Renal cortex interstitium (tissue), 11 donors: ENCODE results near the gene RARB. TPM values are rescaled to one million over a fixed set of nuclear protein-coding genes. Genes with fewer than 3 reads are reported as not detected.
A peak's percentile ranks its signal among the peaks of the same experiment; 100 is the strongest.

ENCODE experiments used
- DNase-seq, 11 donors: peaks; one replicate each; pipeline ENCODE4 v3.0.0-alpha.2; 2013; ENCODE audit warnings: low read depth in 9 of 11, low spot score in 4 of 11; ENCODE audit errors: extremely low read depth in 1 of 11
- polyA plus RNA-seq, 3 donors: library from polyadenylated mRNA; unstranded; fragments of 120-200 nt; gene quantifications; one replicate each; pipeline ENCODE4 v1.2.1, GENCODE V29; 2013; ENCODE audit not compliant: insufficient read length in 3 of 3

The RARB gene
- polyA plus RNA-seq, 3 donors, result 47.9 to 56.0 (median 48.3) TPM

GRCh38 chr3:25578059-25578458, 150.0 kb downstream of the RARB start:
- DNase-seq, result no peak

GRCh38 chr3:25580534-25580933, 152.5 kb downstream of the RARB start:
- DNase-seq, result no peak

DNA sequence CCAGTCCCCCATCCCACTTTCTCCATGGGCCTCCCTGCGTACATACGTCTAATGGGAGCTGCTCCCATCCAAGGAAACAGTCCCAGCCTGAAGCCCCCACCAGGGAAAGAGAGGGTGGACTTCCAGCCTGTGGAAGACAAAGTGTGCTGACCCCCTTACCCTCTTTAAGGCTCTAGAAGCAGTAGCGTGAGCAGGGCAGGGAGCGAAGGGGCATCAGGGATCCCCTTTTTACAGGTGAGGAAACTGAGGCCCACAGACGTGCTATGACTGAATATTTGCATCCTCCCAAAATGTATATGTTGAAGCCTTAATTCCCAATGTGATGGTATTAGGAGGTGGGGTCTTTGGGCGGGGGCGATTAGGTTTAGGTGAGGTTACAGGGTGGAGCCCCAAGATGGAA, 153.3 kb downstream of the RARB start:
- DNase-seq, result no peak

DNA sequence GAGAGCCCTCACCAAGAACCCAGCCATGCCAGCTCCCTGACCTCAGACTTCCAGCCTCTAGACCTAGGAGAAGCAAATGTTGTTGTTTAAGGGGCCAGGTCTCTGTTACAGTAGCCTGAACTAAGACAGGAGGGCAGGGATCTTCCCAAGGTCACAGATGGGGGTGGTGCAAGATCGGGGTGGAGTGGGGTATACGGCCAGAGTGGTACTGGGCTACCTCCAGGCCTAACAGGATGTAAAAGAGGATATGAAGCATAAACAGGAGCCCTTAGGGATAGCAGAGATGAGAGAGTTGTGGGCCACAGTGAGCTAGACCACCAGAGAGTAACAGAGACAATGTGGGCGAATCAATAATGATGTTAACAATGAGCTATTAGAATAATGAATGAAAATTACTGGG, 153.8 kb downstream of the RARB start:
- no peak for DNase-seq

- DNase-seq, result no peak
Observed at GRCh38 chr3:25582242-25582641, 154.2 kb downstream of the RARB start.

DNA sequence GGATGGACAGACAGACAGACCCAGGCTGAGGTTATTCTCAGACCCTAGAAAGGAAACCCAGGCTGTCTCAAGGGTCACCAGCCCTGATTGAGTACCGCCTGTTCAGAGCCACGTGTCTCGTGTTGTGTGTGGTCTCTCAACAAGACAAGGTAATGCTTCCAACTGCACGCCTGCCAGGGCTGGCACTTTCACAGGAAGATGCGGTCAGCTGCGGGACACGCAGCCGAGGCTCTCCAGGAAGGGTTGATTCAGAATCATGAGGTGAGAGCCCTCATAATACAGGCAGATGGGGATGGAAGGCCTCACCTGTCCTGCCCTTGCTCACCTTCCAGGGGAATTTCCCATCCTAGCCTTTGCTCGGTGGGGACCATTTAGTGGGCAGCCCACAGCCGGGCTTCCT, 155.3 kb downstream of the RARB start:
- no peak for DNase-seq

- DNase-seq, result no peak
Observed at GRCh38 chr3:25584011-25584789, 156.1 kb downstream of the RARB start.

- no peak for DNase-seq
Observed at GRCh38 chr3:25585361-25586166, 157.5 kb downstream of the RARB start.

DNA sequence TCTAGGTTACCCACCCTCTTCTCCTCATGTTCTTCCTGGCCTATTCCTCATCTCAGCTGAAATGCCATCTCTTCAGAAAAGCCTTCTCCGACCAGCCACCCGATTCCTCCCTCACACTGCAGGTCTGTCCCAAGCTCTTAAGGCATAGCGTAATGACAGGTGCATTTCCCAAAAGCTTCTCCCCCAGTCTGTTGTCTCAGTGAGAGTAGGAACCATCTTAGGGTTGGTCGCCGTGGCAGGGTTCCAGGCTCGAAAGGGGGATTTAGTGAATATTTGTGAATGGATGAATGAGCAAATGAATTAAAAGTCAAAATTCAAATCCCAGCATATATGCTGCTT, 158.1 kb downstream of the RARB start:
- no peak for DNase-seq

- no peak for DNase-seq
Observed at GRCh38 chr3:25586553-25586952, 158.5 kb downstream of the RARB start.

GRCh38 chr3:25587094-25587493, 159.0 kb downstream of the RARB start:
- DNase-seq, result no peak

GRCh38 chr3:25587526-25587925, 159.5 kb downstream of the RARB start:
- no peak for DNase-seq

GRCh38 chr3:25587975-25588374, 159.9 kb downstream of the RARB start:
- DNase-seq, result no peak

- no peak for DNase-seq
Observed at GRCh38 chr3:25588441-25589103, 160.5 kb downstream of the RARB start.

- no peak for DNase-seq
Observed at GRCh38 chr3:25589104-25589782, 161.2 kb downstream of the RARB start.

DNA sequence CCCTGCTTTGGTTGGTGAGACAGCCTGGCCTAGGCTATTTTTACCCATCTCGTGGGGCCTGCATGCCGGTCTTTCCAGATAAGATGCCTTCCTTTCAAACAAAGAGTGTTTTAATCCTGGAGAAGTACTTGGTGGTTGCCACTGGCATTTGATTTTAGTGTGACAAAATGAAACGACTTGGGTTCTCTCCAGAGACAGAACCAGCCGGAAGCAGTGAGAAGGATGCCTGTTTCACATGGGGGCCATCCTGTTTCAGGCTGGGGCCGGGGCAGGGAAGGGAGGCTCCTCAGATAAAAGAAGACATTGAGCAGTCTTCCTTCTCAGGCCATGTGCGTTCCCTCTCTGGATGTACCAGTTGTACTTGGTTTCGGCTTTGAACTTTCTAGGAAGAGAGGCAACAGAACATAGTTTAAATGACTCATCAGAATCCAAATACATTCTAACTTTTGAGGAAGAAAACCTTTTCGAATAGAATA, 161.8 kb downstream of the RARB start:
- no peak for DNase-seq

GRCh38 chr3:25592510-25592968, 164.5 kb downstream of the RARB start:
- peak in 3 of 11 donors; percentile 13 to 36 (median 24) for DNase-seq

- DNase-seq, result peak in 1 of 11 donors; percentile 13
Observed at GRCh38 chr3:25593001-25593400, 164.9 kb downstream of the RARB start.

- peak; percentile 36 to 82 (median 65) for DNase-seq
Observed at GRCh38 chr3:25594007-25594502, 166.0 kb downstream of the RARB start.
